Spleen (tissue), 7 donors: ENCODE results near the gene F8A3.
"Not testable (repeated sequence)": the region's sequence is repeated elsewhere in the genome, so short reads cannot be mapped to it uniquely, and the experiment has no call there.

Experiments used
- POLR2A ChIP-seq, 3 donors: fragments of 450-650 bp; IDR thresholded peaks; one replicate each; pipeline ENCODE4 v1.5.1; 2017; ENCODE audit warnings: antibody characterized with exemption in 3 of 3, mild to moderate bottlenecking in 1 of 3
- POLR2AphosphoS5 ChIP-seq, 3 donors: sonication (generic); formaldehyde crosslinking; IDR thresholded peaks; one replicate each; pipeline ENCODE4 v1.5.1; 2017; ENCODE audit warnings: antibody characterized with exemption in 3 of 3
- TF ChIP-seq, protein P1 (sequence below), 11 experiments: fragments of 200-600 bp in 7 of 11; fragments of 450-650 bp in 4 of 11; sonication (generic) in 4 of 11; IDR thresholded peaks in 8 of 11; conservative IDR thresholded peaks in 3 of 11; 1 replicate in 7 of 11; 2 replicates in 4 of 11; pipeline versions ENCODE4 v1.4.0 to v1.8.0; 2016 to 2021; ENCODE audit warnings: antibody characterized with exemption in 11 of 11, inconsistent platforms in 4 of 11, mild to moderate bottlenecking in 1 of 11
- donor health status: DM: no; HTN: no; CAD: no; lungs with moderate emphysema.
- donor health status: DM: no; HTN: no; CAD: no.
- donor health status: DM: no; HTN: no; CAD: no.

DNA sequence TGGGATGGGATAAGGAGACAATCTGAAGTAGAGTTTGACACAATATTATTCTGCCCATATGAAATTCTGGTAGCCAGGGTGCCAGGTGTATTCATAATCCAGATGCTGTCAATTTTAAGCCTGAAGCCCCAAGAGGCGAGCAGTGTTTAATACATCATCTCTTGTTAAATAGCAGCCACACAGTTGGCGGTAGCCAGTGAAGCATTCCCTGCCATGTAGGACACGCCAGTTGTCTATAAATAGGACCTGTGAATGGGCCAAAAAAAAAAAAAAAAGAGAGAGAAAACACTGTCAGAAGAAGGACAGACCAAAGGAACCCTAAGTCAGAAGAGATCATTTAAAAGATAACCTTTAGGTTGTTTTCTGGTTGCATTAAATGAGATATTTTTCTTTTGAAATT lies 33.0 kb upstream of the F8A3 start:
- TF ChIP-seq POLR2A, POLR2AphosphoS5 (IDR thresholded peaks at IDR 0.05): not testable (repeated sequence)
- TF ChIP-seq, protein P1, sequence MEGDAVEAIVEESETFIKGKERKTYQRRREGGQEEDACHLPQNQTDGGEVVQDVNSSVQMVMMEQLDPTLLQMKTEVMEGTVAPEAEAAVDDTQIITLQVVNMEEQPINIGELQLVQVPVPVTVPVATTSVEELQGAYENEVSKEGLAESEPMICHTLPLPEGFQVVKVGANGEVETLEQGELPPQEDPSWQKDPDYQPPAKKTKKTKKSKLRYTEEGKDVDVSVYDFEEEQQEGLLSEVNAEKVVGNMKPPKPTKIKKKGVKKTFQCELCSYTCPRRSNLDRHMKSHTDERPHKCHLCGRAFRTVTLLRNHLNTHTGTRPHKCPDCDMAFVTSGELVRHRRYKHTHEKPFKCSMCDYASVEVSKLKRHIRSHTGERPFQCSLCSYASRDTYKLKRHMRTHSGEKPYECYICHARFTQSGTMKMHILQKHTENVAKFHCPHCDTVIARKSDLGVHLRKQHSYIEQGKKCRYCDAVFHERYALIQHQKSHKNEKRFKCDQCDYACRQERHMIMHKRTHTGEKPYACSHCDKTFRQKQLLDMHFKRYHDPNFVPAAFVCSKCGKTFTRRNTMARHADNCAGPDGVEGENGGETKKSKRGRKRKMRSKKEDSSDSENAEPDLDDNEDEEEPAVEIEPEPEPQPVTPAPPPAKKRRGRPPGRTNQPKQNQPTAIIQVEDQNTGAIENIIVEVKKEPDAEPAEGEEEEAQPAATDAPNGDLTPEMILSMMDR (IDR thresholded peaks at IDR 0.05 in 8 of 11, conservative IDR thresholded peaks at IDR 0.05 in 3 of 11) = not testable (repeated sequence)
